GM18868 (cell line): Measurements from ENCODE around the gene RASEF.

Experiments
- ATAC-seq: cut with Tn5 transposase; IDR thresholded peaks from one replicate; pipeline ENCODE4 v1.9.1; 2021; ENCODE audit warnings: mild to moderate bottlenecking, moderate library complexity; ENCODE audit not compliant: unreplicated experiment

RASEF gene

DNA sequence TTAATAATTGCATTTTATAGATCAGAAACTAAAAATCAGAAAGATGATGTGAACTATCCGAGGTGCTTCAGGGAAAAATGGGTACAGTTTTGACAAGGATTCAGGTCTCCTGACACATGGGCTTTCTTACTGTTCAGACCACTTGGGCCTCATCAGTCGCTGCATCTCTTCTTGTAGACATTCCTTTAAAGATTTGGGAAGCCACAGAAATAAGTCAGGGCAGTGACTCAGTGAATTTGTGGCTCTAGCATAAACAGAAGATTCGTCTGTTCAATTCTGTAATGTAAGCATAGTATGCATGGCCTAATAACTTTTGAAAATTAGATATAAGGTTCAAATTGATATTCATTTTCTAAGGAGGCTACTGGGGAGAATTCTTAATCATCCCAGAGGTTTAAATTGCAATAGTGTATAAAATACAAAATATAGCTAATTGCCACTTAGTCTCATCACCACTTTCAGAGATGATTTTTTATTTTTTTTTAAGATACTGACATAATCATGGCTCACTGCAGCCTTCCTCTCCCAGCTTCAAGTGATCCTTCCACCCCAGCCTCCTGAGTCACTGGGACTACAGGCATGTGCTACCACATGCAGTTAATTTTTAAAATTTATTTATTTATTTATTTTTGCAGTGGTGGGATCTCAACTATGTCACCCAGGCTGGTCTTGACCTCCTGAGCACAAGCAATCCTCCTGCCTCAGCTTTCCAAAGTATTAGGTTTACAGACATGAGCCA, 48.9 kb downstream of the RASEF start:
- no peak for ATAC-seq

DNA sequence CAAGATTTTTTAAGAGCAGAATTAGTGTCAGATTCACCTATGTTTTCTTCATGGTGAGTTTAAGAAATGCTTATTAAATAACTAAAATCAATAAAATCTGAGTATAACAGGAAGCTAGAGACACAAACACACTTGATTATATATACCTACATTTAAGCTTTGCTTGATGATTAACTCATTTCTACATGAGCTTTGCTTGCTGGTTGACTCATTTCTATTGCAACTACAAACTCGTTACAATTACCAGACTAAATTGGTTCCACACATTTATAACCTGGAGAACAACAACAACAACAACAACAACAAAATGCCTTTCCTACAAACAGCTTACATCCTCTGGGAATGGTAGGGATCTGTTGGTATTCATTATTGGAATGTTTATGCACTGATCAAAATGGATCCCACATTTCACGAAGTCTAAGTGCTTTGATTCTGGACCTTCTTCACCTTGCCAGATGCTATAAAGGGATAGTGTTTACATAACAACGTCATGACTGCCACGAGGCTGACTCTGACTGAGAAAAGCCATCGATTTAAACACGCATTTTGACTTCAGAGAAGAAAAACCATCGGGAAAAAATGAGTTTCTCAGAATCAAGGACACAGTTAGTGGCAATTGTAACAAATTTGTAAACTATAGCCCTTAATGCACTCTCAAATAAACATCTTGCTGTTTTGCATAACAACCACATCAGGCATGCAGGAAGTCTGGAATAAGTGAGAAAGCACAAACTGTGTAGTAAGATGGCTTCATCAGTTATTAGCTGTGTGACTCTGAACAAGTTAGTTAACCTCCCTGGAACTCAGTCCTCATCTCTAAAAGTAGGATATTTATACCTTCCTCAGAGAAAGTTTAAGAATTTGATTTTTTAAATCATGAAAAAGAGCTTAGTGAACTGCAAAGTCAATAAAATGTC, 49.8 kb downstream of the RASEF start:
- no peak for ATAC-seq

DNA sequence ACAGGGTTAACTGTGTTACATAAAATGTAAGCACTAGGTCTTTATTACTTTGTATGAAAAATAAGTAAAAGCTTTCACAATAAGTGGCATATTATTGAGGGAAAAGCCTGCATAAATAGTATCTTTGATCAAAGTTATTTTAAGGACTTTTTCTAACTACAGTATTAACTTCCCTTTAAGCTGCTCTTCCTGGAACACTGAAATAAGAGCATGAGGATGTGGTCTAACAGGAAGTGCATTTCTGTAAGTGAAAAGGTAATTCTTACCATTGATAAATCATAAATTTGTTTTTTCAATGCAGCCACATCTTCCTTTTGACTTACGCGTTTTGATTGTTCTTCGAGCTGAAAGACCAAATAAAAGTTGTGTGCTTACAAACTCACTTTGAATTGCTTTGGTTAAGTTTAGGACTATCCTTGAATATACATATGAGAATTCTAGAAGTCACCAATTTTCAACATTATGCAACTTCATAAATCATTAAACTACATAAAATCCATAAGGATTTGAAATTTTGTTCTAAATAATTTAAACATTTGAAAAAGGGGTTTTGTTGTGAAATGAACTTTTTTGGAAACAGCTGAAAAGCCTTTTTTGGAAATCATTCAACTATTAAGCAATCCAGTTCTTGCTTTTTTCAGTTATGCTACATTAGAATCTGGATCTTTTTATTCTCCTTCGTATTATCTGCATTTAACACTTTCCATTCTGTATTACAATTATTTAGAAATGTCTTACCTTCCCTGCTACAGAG, 50.6 kb downstream of the RASEF start:
- ATAC-seq, result no peak

DNA sequence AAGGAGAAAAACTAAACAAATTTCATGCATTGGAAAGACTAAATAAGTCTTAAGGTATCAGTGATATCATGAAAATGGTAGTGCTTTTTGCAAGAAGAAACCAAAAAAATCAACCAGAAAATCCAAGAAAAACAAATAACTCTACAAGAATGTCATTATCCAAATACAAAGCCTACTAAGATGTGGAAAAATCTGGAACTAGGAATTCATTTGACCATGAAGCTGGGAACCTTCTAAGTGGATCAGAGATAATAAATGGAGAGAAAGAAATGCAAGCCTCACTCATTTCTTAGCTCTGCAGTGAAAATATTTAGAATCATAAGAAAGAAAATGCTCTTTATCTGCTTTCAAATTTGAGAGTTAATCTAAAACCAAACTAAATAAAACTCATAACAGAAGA, 51.3 kb downstream of the RASEF start:
- ATAC-seq, result no peak

DNA sequence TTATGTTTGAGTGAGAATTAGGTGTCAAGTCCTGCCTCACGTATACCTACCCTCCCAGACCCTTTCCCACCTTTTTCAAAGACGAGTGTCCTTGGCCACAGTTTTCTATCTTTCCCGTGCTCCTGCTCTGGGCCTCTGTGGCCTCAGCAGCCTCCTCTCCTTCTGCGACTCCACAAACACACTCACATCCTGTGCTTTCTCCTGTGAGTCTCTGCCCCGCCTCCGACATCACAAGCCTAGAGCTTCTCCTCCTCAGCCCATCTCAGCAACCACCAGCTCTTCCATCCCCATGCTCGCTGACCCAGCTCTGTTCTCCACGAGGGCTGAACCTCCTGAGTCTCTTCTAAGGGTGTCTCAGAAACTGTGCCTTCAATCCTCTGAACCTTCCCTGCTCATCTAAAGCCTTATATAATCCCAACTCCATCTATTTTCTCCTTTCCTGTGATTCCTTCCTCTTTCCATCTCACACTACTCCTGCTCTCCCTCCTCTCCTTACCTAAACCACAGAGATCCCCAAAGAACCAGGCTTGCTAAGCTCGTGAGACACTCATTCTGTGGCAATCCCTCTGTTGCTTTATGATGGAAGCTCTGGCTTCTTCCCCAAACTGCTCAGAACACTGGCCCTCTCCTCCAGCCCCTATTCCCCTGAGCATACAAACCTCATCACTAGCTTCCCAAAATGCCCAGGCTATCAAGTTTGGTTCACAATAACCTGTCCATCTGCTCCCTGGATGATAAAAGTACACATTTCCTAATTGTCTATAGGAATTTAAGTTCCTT, 55.2 kb downstream of the RASEF start:
- ATAC-seq, result no peak

DNA sequence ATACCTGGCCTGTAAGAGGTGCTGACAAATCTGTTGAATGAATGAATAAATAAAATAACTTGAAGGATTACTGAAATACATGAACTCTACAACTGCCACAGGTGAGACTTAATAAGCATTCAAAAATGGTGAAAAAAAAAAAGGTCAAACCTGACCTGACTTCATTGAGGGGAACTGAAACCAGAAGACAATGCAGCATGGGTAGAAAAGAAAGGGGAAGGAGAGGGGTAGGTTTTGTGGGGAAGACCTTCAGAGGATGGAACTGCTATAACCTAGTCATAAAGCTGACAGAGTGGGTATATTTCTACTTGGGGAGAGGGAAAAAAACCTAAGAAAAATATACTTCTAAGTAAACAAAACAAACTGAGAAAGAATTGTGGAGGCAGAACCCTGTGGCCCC, 56.6 kb downstream of the RASEF start:
- ATAC-seq, result peak; percentile 95

DNA sequence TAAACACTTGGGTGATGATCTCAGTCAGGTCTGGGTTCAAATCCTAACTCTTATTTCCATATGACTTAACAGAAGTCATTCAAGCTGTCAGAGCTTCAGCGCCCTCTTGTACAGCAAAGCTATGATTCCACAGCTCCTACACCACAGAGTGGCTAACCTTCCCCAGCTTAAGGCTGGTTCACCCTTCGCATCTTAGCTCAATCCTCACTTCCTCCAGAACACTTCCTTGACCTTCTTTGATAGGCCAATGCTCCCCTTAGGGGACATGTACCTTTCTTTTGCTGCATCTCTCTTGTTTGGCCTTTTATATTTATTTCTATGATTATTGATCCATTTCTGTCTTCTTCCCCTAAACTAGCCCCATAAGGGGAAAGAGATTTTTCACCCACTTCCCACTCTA, 57.0 kb downstream of the RASEF start:
- no peak for ATAC-seq

DNA sequence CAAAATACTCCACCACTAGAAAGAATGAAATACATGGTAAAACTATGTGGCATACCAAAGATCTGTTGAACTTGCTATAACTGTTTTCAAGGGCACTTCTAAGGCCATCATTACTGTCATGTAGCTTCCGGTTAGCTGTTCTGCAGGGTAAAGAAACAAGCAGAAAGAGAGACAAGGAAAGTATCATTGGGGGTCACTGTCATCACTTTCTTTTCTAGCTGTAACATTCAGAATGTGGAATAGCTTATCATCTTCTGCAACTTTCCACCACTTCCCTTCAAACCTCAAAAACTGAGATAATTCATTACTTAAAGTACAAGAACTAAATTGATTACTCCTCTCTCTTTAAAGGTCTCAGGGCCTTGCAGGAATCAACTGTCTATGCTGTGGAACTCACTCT, 57.6 kb downstream of the RASEF start:
- no peak for ATAC-seq

DNA sequence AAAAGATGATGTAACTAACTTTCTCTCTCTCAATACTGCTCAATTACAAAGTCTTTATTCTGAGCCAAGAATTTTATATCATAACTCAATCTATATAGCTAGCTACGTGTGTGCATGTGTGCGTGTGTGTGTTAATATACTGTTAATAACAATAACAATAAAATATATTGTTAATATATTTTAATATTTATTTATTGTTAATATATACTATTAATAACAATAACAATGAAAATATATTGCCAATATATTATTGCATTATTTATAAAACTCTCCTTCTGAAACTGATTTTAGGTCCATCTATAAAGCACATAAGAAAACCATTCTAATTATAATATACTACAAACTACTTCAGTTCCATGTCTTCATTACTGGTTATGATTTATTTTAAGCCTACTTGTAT, 60.6 kb downstream of the RASEF start:
- ATAC-seq, result no peak

DNA sequence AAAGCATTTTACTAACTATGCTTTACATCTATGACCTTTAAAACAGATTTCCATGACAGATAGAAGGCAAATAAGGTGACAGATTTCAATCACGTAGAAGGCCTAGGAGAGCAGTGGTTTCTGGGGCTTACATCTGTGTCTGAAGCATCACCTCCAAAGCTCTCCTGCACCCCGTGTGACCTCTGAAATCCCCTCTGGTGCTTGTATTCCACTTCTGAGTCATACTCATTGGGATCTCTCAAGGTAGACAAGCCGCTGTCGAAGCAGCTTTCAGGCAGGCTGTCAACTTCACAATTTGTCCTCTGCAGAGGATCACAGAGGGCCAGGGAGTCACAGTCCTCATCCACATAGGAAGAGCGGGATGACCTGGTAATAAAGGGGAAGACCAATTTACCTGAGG, 62.2 kb downstream of the RASEF start:
- ATAC-seq, result no peak

DNA sequence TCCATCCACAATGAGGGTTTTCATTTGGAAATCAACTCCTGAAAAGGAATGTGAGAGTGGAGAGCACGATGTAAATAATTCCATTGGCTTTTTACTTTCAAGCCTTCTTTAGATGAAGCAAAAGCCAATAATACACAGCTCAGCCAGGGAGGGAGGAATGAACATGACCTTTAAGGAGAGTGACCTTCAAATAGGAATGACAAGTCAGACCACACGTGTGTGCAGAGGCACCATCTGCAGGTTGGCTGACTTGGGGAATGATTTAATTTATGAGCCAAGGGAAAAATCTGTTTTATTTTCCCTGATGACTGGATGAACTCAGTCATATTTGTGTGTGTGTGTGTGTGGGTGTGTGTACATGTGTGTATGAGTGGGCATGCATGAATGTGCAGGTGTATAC, 64.5 kb downstream of the RASEF start:
- no peak for ATAC-seq

DNA sequence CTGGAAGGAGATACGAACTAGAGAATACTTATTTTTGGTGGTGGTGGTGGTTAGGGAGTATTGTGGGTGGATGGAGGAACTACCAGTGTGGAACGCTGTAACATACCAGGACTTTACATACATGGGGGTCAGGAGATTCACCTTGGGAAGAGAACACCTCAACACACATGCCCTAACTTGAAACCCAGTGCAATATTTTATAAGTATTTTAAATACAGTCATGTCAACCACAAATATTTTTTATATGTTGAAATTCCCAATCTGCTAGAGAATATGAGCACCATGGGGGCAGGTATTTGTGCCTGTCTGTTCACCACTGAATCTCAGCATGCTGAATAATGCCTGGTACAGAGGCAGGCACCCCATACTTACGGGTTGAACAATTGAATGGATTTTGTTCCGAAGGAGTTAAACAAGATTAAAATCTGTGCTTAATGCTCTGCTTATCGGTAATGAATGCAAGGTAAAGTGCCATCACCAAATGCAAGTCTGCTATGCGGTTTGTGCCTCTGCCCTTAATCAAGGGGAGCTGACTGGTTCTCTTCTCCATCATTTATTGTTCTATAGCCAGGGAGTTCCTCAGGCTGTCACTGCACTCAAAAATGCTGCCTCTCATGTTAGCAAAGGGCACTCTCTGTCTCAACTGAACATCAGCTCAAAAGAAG, 65.3 kb downstream of the RASEF start:
- no peak for ATAC-seq

DNA sequence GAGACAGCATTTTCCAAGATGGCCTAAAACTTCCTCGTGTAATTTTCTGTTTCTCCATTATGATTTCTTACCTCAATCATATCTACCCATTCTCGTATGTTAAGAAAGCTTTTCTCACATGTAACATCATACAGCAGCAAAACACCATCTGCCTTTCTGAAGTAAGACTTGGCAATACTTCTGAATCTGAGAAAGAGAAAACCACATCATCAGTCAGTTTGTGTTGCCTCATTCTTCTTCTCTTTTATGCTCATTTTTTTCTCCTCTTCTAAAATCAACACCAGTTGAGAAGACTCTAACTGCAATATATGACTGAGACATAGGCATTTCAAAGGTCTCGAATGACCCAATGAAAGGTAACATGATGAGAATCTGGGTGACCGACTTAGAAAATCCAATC, 66.0 kb downstream of the RASEF start:
- no peak for ATAC-seq

DNA sequence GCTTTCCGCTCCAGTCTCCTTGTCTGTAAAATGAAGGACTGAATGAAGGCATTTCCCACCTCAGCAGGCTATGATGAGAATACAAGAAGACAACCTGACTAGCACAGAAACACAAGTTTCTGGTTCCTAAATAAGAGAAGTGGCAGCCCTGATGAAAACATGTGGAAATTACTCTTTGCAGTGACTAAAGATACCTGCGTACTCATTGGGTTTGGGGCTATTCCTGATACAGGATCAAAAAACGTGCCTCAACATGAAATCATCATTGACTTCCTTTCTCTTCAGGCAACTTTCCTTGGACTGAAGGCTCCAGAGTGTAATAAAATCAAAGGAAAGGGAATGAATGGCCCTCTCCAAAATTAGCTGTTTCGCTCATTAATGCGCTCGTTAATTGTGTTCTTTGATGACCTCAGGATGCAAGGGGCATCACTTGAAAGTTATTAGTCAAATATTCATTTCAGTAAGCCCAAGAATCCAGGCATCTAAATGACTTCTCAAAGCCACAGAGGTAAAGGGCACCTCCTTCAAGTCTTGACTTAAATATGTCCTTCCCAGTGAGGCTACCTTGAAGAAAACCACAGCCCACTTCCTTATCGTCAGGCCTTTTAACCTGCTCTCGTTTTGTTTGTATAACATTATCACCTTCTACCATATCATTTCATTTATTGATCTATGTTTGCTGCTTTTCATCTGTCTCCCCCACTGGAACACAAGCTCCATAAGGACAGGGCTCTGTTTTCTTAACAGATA, 68.9 kb downstream of the RASEF start:
- no peak for ATAC-seq

DNA sequence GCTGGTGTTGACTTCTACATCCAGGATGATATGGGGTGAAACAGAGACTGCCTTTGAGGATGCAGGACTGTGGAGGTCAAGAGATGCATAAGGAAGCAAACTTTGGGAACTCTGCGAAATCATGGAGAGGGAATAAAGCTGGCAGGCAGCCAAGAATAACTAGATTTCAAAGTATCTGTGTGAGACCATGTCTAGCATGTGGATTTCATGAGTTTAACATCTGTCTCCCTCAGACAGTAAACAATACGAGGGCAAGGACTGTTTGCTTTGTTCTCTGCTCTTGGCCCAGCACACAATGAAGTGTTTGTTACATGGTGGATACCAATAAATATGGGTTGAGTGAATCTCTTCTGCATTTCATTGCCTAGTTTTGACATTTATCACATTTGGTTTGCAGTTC, 71.3 kb downstream of the RASEF start:
- no peak for ATAC-seq

DNA sequence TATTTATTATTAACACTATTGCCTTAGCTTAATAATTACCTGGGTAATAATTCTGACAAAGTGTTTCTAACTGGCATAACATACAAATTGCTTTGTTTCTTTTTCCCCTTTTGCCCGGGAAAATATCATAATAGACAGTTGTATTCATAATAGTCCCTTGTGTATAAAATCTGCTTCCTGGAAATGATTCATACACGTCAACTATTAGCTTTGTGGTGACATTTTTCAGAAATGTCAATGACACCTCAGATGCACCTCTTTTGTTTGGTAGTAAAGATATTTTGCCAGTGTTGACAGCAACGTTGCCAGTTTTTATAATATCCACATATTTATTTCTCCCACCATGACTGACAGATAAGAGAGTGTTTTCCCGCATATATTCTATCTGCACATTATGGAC, 73.0 kb downstream of the RASEF start:
- no peak for ATAC-seq

DNA sequence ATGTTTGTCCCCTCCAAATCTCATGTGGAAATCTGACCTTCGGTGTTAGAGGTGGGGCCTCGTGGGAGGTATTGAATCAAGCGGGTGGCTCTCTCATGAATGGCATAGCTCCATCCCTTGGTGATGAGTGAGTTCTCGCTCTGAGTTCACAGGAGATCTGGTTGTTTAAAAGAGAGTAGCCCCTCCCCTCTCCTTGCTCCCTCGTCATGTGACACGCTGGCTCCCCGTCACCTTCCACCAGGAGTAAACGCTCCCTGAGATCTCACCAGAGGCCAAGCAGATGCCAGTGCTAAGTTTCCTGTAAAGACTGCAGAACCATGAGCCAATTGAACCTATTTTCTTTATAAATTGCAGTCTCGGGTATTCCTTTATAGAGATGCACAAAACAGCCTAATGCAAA, 74.5 kb downstream of the RASEF start:
- ATAC-seq, result no peak

DNA sequence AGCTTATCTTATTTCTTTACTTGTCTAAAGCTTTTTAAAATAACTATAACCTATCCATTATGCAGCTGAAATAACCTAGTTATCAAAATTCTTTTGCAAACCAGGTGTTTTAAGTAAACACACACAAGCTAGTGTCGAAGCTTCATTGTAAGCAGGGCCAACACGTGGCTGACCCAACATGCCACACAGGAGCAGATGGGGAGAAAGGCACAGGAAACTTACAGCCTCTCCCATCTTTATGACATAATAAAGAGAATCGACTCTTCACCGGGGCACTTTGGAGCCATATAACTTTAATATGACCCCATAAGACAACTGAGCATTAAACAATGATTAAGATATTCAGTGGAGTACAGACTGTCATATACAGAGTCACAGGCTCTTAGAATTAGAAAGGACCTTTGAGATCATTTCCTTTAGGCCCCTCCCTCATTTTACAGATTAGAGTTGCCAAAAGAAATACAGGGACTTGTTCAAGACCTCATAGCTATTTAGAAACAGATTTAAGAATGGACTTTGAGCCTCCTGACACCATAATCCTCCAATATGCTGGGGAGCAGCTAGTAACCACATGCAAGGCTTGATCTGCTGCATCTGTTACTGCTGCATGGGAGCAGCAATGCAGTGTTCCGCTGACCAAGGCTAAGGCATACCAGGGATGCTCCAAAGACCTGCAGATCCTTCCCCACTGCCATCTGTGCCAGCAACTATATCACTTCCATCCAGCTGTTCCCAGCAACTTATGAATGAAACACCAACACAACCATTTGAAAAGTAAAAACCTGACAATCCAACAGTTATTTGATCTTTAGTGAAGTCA, 75.4 kb downstream of the RASEF start:
- ATAC-seq, result no peak

DNA sequence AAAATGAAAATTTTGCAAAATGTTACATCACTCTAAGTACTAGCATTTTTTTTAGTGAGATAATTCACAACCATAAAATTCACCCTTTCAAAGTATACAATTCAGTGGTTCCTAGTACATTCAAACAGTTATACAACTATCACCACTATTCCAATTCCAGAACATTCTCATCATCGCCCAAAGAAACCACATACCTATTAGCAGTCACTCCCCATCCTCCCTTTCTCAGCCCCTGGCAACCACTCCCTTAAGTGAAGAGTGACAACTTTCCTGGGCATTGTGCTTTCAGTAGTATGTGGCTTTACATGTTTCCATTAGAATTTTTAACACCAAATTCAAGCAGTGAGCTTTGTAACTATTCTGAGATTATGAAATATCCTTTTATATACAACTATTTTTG, 81.4 kb downstream of the RASEF start:
- no peak for ATAC-seq
